ENCODE results near the gene MRPL3.

- TF ChIP-seq CTCF (conservative IDR thresholded peaks at IDR 0.05 in 1 of 2, IDR thresholded peaks at IDR 0.05 in 1 of 2; ENCODE audit: low read depth in 1 of 2, low read length in 2 of 2) (no peak), EZH2 (IDR thresholded peaks at IDR 0.05; ENCODE audit: low read length, missing control alignments) (no peak)
Observed at GRCh38 chr3:131477813-131478212, 25.0 kb downstream of the MRPL3 start.

All from fibroblast of lung (primary cell).